Activated CD8-positive, alpha-beta memory T cell treated with anti-CD3 and anti-CD28 coated beads for 1 hour (primary cell): ENCODE results near the gene TMOD4.

Experiments
- DNase-seq, 2 donors: peaks; one replicate each; pipeline ENCODE4 v3.0.0-alpha.2; 2020; ENCODE audit warnings: low read depth in 1 of 2; ENCODE audit errors: extremely low read depth in 1 of 2

TMOD4 gene

GRCh38 chr1:151176514-151177045 is 799 bp upstream of the TMOD4 start:
- DNase-seq, result no peak

GRCh38 chr1:151175041-151175741 is 590 bp downstream of the TMOD4 start:
- DNase-seq, result no peak

- DNase-seq, result no peak
Observed at GRCh38 chr1:151171190-151171589, 4.6 kb downstream of the TMOD4 start.

- DNase-seq, result no peak
Observed at GRCh38 chr1:151167116-151167515, 8.7 kb downstream of the TMOD4 start.

- no peak for DNase-seq
Observed at GRCh38 chr1:151166505-151166956, 9.2 kb downstream of the TMOD4 start.

GRCh38 chr1:151165738-151166504 is 9.9 kb downstream of the TMOD4 start, which contains the start of the genes LYSMD1 and SCNM1:
LYSMD1 (minus strand) TSS chr1:151165902; CDS start chr1:151165258, 644 bp downstream.
SCNM1 (plus strand) TSS chr1:151166144; CDS start chr1:151166153, 9 bp downstream.
- peak; percentile 88 to 89 for DNase-seq

GRCh38 chr1:151165281-151165737 is 10.5 kb downstream of the TMOD4 start:
- DNase-seq, result no peak

- DNase-seq, result no peak
Observed at GRCh38 chr1:151164732-151165280, 11.0 kb downstream of the TMOD4 start.

GRCh38 chr1:151159373-151159772 is 16.4 kb downstream of the TMOD4 start:
- no peak for DNase-seq

- no peak for DNase-seq
Observed at GRCh38 chr1:151158751-151159251, 17.0 kb downstream of the TMOD4 start.

- DNase-seq, result no peak
Observed at GRCh38 chr1:151158326-151158725, 17.5 kb downstream of the TMOD4 start.

- DNase-seq, result peak in 1 of 2 donors; percentile 33
Observed at GRCh38 chr1:151157067-151157531, 18.7 kb downstream of the TMOD4 start.

- DNase-seq, result peak; percentile 35 to 58
Observed at GRCh38 chr1:151156515-151156819, 19.3 kb downstream of the TMOD4 start, which contains the start of gene TNFAIP8L2. TNFAIP8L2 (plus strand) TSS chr1:151156649; CDS start chr1:151158698, 2,049 bp downstream.

- no peak for DNase-seq
Observed at GRCh38 chr1:151147665-151148064, 28.1 kb downstream of the TMOD4 start.

- no peak for DNase-seq
Observed at GRCh38 chr1:151147132-151147503, 28.7 kb downstream of the TMOD4 start.

GRCh38 chr1:151146412-151147131 is 29.2 kb downstream of the TMOD4 start, which contains the start of gene SEMA6C:
SEMA6C (minus strand) TSS chr1:151146631; CDS start chr1:151142621, 4,010 bp downstream.
- peak in 1 of 2 donors; percentile 79 for DNase-seq

GRCh38 chr1:151146072-151146411 is 29.7 kb downstream of the TMOD4 start:
- DNase-seq, result no peak

GRCh38 chr1:151145304-151146071 is 30.3 kb downstream of the TMOD4 start:
- no peak for DNase-seq

- no peak for DNase-seq
Observed at GRCh38 chr1:151144474-151145303, 31.1 kb downstream of the TMOD4 start.
